Ammon's horn (tissue), 1 donor: ENCODE results near the gene SLC24A4.
A peak's percentile ranks its signal among the peaks of the same experiment; 100 is the strongest.

Experiments
- DNase-seq: peaks from one replicate; pipeline ENCODE4 v3.0.0-alpha.2; 2016; ENCODE audit warnings: low spot score

The SLC24A4 gene

GRCh38 chr14:92316937-92317336 lies 6.0 kb upstream of the SLC24A4 start:
- DNase-seq = no peak

GRCh38 chr14:92317511-92317910 lies 5.5 kb upstream of the SLC24A4 start:
- DNase-seq = no peak

- no peak for DNase-seq
These were observed 1.3 kb upstream of the SLC24A4 start for GRCh38 chr14:92321701-92322100.

- no peak for DNase-seq
These were observed 449 bp upstream of the SLC24A4 start for GRCh38 chr14:92322516-92322915.

- DNase-seq = no peak
These were observed 1.2 kb downstream of the SLC24A4 start for GRCh38 chr14:92323916-92324818.

GRCh38 chr14:92325835-92326234 lies 2.9 kb downstream of the SLC24A4 start:
- no peak for DNase-seq

- no peak for DNase-seq
These were observed 5.8 kb downstream of the SLC24A4 start for GRCh38 chr14:92328664-92329255.

GRCh38 chr14:92334050-92334449 lies 11.1 kb downstream of the SLC24A4 start:
- no peak for DNase-seq

GRCh38 chr14:92336363-92336762 lies 13.4 kb downstream of the SLC24A4 start:
- no peak for DNase-seq

- no peak for DNase-seq
These were observed 16.5 kb downstream of the SLC24A4 start for GRCh38 chr14:92339426-92339825.

- no peak for DNase-seq
These were observed 17.1 kb downstream of the SLC24A4 start for GRCh38 chr14:92340071-92340470.

- DNase-seq = no peak
These were observed 18.0 kb downstream of the SLC24A4 start for GRCh38 chr14:92340931-92341330.

- DNase-seq = no peak
These were observed 18.8 kb downstream of the SLC24A4 start for GRCh38 chr14:92341791-92342190.

GRCh38 chr14:92348154-92348553 lies 25.2 kb downstream of the SLC24A4 start:
- no peak for DNase-seq

- no peak for DNase-seq
These were observed 28.8 kb downstream of the SLC24A4 start for GRCh38 chr14:92351750-92352149.

GRCh38 chr14:92352158-92352985 lies 29.4 kb downstream of the SLC24A4 start:
- DNase-seq = no peak

- DNase-seq = no peak
These were observed 30.5 kb downstream of the SLC24A4 start for GRCh38 chr14:92353447-92353846.

GRCh38 chr14:92356677-92357076 lies 33.7 kb downstream of the SLC24A4 start:
- DNase-seq = no peak

GRCh38 chr14:92360651-92361370 lies 37.8 kb downstream of the SLC24A4 start:
- DNase-seq = peak; percentile 71

GRCh38 chr14:92362781-92363235 lies 39.8 kb downstream of the SLC24A4 start:
- DNase-seq = peak; percentile 74

- DNase-seq = no peak
These were observed 43.3 kb downstream of the SLC24A4 start for GRCh38 chr14:92366237-92366636.

- no peak for DNase-seq
These were observed 45.0 kb downstream of the SLC24A4 start for GRCh38 chr14:92368001-92368400.
